Heart left ventricle (tissue), 11 donors: ENCODE results near the gene S100A9. TPM values are rescaled to one million over a fixed set of nuclear protein-coding genes. Genes with fewer than 3 reads are reported as not detected.

Experiments used
- polyA plus RNA-seq, 2 donors: library from polyadenylated mRNA; stranded (reverse); fragments of 200-250 nt; gene quantifications; one replicate each; pipeline ENCODE4 v1.2.3, GENCODE V29; 2013
- total RNA-seq, 9 donors: library from RNA; depleted of rRNA in 2 of 9; stranded (reverse); fragments of >200 nt in 2 of 9; fragmentation: NEBNext Ultra II Directional in 3 of 9; extraction: Animal tissue kit (Norgen Biotek cat#: 25700) in 3 of 9; gene quantifications; one replicate each; pipeline versions ENCODE4 v1.1.0 to v1.2.4, GENCODE V29; 2016 to 2023
- donor health status: ischemic (EF 13 %, LVEDD 7.1; RV severe dilation, severe dysfunction).
- donor health status: healthy with polysubstance abuse.
- donor health status: DM: no; HTN: yes; CAD: no.
- donor health status: DM: no; HTN: no; CAD: no.
- donor health status: ischemic (EF 25% LVEDD 5.7; RV mildly dilated, moderate dysfunction).
- donor health status: healthy.
- donor health status: DM: yes; HTN: yes; CAD: no.
- donor health status: PGD.
- donor health status: nonischemic (EF 23%, LVEDD 6.1; RV moderate dilation, normal function).

The S100A9 gene
- total and polyA plus RNA-seq, 11 donors, result 5.7 to 350 (median 76.2) TPM

Other genes starting within 250 kb of the S100A9 start
- 1 to 10 TPM in 1 of 9 donors, not detected in 8; 5.5 TPM for gene SPRR2F, start 244.3 kb upstream of the S100A9 start, total RNA-seq
- not detected for gene SPRR2F, start 244.3 kb upstream of the S100A9 start, polyA plus RNA-seq
- gene SPRR2G, start 207.0 kb upstream of the S100A9 start, total RNA-seq, result not detected
- gene SPRR2G, start 207.0 kb upstream of the S100A9 start, polyA plus RNA-seq, result not detected
- not detected for gene LELP1, start 154.4 kb upstream of the S100A9 start, total RNA-seq
- gene LELP1, start 154.4 kb upstream of the S100A9 start, polyA plus RNA-seq, result not detected
- gene PRR9, start 140.3 kb upstream of the S100A9 start, total RNA-seq, result 1 to 10 TPM in 1 of 9 donors, not detected in 8; 1.1 TPM
- gene PRR9, start 140.3 kb upstream of the S100A9 start, polyA plus RNA-seq, result not detected
- gene LORICRIN, start 98.2 kb upstream of the S100A9 start, total RNA-seq, result not detected
- gene LORICRIN, start 98.2 kb upstream of the S100A9 start, polyA plus RNA-seq, result not detected
- not detected for gene PGLYRP3, start 44.9 kb upstream of the S100A9 start, total RNA-seq
- not detected for gene PGLYRP3, start 44.9 kb upstream of the S100A9 start, polyA plus RNA-seq
- not detected for gene PGLYRP4, start 9.0 kb upstream of the S100A9 start, total RNA-seq
- gene PGLYRP4, start 9.0 kb upstream of the S100A9 start, polyA plus RNA-seq, result not detected
- 1 to 10 TPM in 8 of 9 donors, not detected in 1; 1.2 to 8.9 (median 3.7) TPM for gene S100A12, start 17.8 kb downstream of the S100A9 start, total RNA-seq
- 1 to 10 TPM; 5.1 to 9.1 TPM for gene S100A12, start 17.8 kb downstream of the S100A9 start, polyA plus RNA-seq
- gene S100A8, start 33.2 kb downstream of the S100A9 start, total RNA-seq, result 100 to 1,000 TPM in 2 of 9 donors, 10 to 100 TPM in 6, 1 to 10 TPM in 1; 6.0 to 199 (median 27.2) TPM
- 10 to 100 TPM; 32.3 to 72.9 TPM for gene S100A8, start 33.2 kb downstream of the S100A9 start, polyA plus RNA-seq
- not detected for gene S100A7A, start 58.7 kb downstream of the S100A9 start, total RNA-seq
- not detected for gene S100A7A, start 58.7 kb downstream of the S100A9 start, polyA plus RNA-seq
- gene S100A7, start 102.8 kb downstream of the S100A9 start, total RNA-seq, result not detected
- not detected for gene S100A7, start 102.8 kb downstream of the S100A9 start, polyA plus RNA-seq
- 100 to 1,000 TPM; 157 to 415 (median 301) TPM for gene S100A6, start 178.1 kb downstream of the S100A9 start, total RNA-seq
- 1,000 to 10,000 TPM in 1 of 2 donors, 100 to 1,000 TPM in 1; 371 to 1,213 TPM for gene S100A6, start 178.1 kb downstream of the S100A9 start, polyA plus RNA-seq
- gene S100A5, start 183.1 kb downstream of the S100A9 start, total RNA-seq, result not detected
- gene S100A5, start 183.1 kb downstream of the S100A9 start, polyA plus RNA-seq, result not detected
- gene S100A4, start 188.0 kb downstream of the S100A9 start, total RNA-seq, result 100 to 1,000 TPM in 4 of 9 donors, 10 to 100 TPM in 5; 56.9 to 214 (median 96.1) TPM
- 100 to 1,000 TPM; 214 to 398 TPM for gene S100A4, start 188.0 kb downstream of the S100A9 start, polyA plus RNA-seq
- gene S100A3, start 191.4 kb downstream of the S100A9 start, total RNA-seq, result 1 to 10 TPM in 4 of 9 donors, under 1 TPM in 3, not detected in 2; 0.57 to 5.9 (median 1.1) TPM
- 1 to 10 TPM; 1.6 to 5.2 TPM for gene S100A3, start 191.4 kb downstream of the S100A9 start, polyA plus RNA-seq
- gene S100A2, start 208.0 kb downstream of the S100A9 start, total RNA-seq, result 1 to 10 TPM in 8 of 9 donors, not detected in 1; 1.3 to 4.0 (median 2.4) TPM
- 1 to 10 TPM; 2.8 to 5.1 TPM for gene S100A2, start 208.0 kb downstream of the S100A9 start, polyA plus RNA-seq